GM23338 (cell line): Measurements from ENCODE around the gene HDAC9. TPM values are rescaled to one million over a fixed set of nuclear protein-coding genes. Genes with fewer than 3 reads are reported as not detected.

Experiments used
- ATAC-seq: fragments of 200-7000 bp; cut with Tn5 transposase; 3 replicates; pipeline ENCODE4 v1.9.1; 2020
- DNase-seq: peaks from one replicate; pipeline ENCODE4 v3.0.0-alpha.2; 2015; ENCODE audit warnings: low spot score
- H2AFZ ChIP-seq: fragments of 200-600 bp; sonication (generic); 2 replicates; pipeline ENCODE4 v1.8.0; 2016; ENCODE audit warnings: antibody characterized with exemption, mild to moderate bottlenecking, moderate library complexity
- H3F3A ChIP-seq: fragments of 200-600 bp; sonication (generic); replicated peaks from 2 replicates; pipeline ENCODE4 v1.8.0; 2017; ENCODE audit warnings: antibody characterized with exemption, mixed run types, low read depth
- H3K27ac ChIP-seq: fragments of 200-600 bp; sonication (generic); 2 replicates; pipeline ENCODE4 v1.6.1; 2016; ENCODE audit warnings: low read depth
- H3K27me3 ChIP-seq: fragments of 200-600 bp; sonication (generic); 2 replicates; pipeline ENCODE4 v1.8.0; 2016; ENCODE audit warnings: mild to moderate bottlenecking, mixed run types, moderate library complexity; ENCODE audit not compliant: insufficient read depth
- H3K36me3 ChIP-seq: fragments of 200-600 bp; sonication (generic); 2 replicates; pipeline ENCODE4 v1.8.0; 2016; ENCODE audit warnings: mild to moderate bottlenecking; ENCODE audit not compliant: insufficient read depth
- H3K4me1 ChIP-seq: fragments of 200-600 bp; sonication (generic); 2 replicates; pipeline ENCODE4 v1.8.0; 2016; ENCODE audit warnings: mild to moderate bottlenecking, moderate library complexity; ENCODE audit not compliant: insufficient read depth
- H3K4me2 ChIP-seq: fragments of 200-600 bp; sonication (generic); 2 replicates; pipeline ENCODE4 v1.7.1; 2017; ENCODE audit warnings: mixed run types
- H3K4me3 ChIP-seq: fragments of 200-600 bp; sonication (generic); 2 replicates; pipeline ENCODE4 v1.6.1; 2016; ENCODE audit warnings: mixed run types
- H3K79me2 ChIP-seq: fragments of 200-600 bp; sonication (generic); replicated peaks from 2 replicates; pipeline ENCODE4 v1.8.0; 2017; ENCODE audit warnings: mild to moderate bottlenecking; ENCODE audit not compliant: insufficient read depth
- H3K9me2 ChIP-seq: fragments of 200-600 bp; sonication (generic); 2 replicates; pipeline ENCODE4 v1.8.0; 2017; ENCODE audit not compliant: insufficient read depth
- H4K20me1 ChIP-seq: fragments of 200-600 bp; sonication (generic); replicated peaks from 2 replicates; pipeline ENCODE4 v1.8.0; 2017; ENCODE audit warnings: mild to moderate bottlenecking; ENCODE audit not compliant: insufficient read depth
- H3K27ac Mint-ChIP-seq: 2 replicates; pipeline ENCODE4 v1.8.0; 2020; ENCODE audit warnings: inconsistent platforms, mild to moderate bottlenecking, moderate library complexity, mixed read lengths
- H3K27me3 Mint-ChIP-seq: 3 replicates; pipeline ENCODE4 v1.8.0; 2022; ENCODE audit warnings: low read depth, mild to moderate bottlenecking, moderate library complexity, mixed read lengths, inconsistent platforms; ENCODE audit not compliant: insufficient read depth, poor library complexity
- H3K36me3 Mint-ChIP-seq: 3 replicates; pipeline ENCODE4 v1.8.0; 2021; ENCODE audit warnings: low read depth, mild to moderate bottlenecking, inconsistent platforms, moderate library complexity, mixed read lengths
- H3K4me1 Mint-ChIP-seq: 3 replicates; pipeline ENCODE4 v1.8.0; 2020; ENCODE audit warnings: mild to moderate bottlenecking, inconsistent platforms, mixed read lengths
- H3K4me3 Mint-ChIP-seq: 3 replicates; pipeline ENCODE4 v1.8.0; 2021; ENCODE audit warnings: moderate library complexity, mild to moderate bottlenecking, inconsistent platforms, mixed read lengths
- H3K9me3 Mint-ChIP-seq: 3 replicates; pipeline ENCODE4 v1.8.0; 2020; ENCODE audit warnings: moderate library complexity, mild to moderate bottlenecking, inconsistent platforms, mixed read lengths
- JUNB ChIP-seq: IDR thresholded peaks from one replicate; pipeline ENCODE4 v1.6.1; 2016; ENCODE audit warnings: antibody characterized with exemption; ENCODE audit not compliant: unreplicated experiment
- NANOG ChIP-seq: IDR thresholded peaks from 2 replicates; pipeline ENCODE4 v1.6.1; 2016; ENCODE audit warnings: antibody characterized with exemption, borderline replicate concordance
- POLR2AphosphoS5 ChIP-seq: IDR thresholded peaks from 2 replicates; pipeline ENCODE4 v1.6.1; 2016; ENCODE audit warnings: antibody characterized with exemption, low read depth
- ZNF114 ChIP-seq: fragments of 250-450 bp; sonication (Bioruptor Pico); IDR thresholded peaks from 2 replicates; pipeline ENCODE4 v1.5.0; 2020; ENCODE audit warnings: mild to moderate bottlenecking, moderate library complexity
- polyA plus RNA-seq: library from polyadenylated mRNA; unstranded; fragments of >200 nt; fragmentation: Nextera tagmentation; extraction: Ambion mirVana; gene quantifications from 2 replicates; pipeline ENCODE4 v1.2.1, GENCODE V29; 2016
- total RNA-seq: library from RNA; depleted of rRNA; stranded (reverse); fragments of >200 nt; shearing (Covaris generic); gene quantifications from 2 replicates; pipeline ENCODE4 v1.2.3, GENCODE V29; 2014
- TF ChIP-seq, protein P1 (sequence below), 2 experiments: fragments of 200-600 bp in 1 of 2; sonication (generic) in 1 of 2; conservative IDR thresholded peaks; 2 replicates each; pipeline versions ENCODE4 v1.5.1 to v1.6.1; 2016 to 2017; ENCODE audit warnings: antibody characterized with exemption in 2 of 2, low read depth in 2 of 2, mild to moderate bottlenecking in 2 of 2, moderate library complexity in 1 of 2
- TF ChIP-seq, protein P2 (sequence below): IDR thresholded peaks from one replicate; pipeline ENCODE4 v1.6.1; 2018; ENCODE audit warnings: antibody characterized with exemption; ENCODE audit not compliant: unreplicated experiment
- TF ChIP-seq, protein P3 (sequence below): fragments of 250-450 bp; sonication (Bioruptor Pico); IDR thresholded peaks from 2 replicates; pipeline ENCODE4 v1.5.0; 2020; ENCODE audit warnings: mild to moderate bottlenecking, moderate library complexity

Gene HDAC9
- total and polyA plus RNA-seq, 2 experiments from 2014 or later, result 8.3 to 18.5 TPM

DNA sequence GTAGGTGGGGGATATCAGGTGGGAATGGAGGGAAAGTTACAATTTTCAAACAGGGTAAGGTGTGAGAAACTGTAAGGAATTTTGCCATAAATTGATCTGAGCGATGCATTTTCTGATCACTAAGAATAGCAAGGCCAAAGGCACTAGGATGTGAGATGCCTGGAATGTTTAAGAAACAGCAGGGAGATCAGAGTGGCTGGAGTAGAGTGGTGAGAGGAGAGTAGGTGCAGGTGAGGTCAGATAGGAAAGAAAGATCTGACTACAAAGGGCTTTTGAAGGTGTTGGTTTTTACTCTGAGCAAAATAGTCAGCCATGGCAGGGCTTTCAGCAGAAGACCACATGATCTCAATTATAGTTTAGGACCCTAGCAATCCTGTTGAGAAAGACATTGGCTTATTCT is 55.0 kb downstream of the HDAC9 start (continued):
- TF ChIP-seq JUNB, result no peak

DNA sequence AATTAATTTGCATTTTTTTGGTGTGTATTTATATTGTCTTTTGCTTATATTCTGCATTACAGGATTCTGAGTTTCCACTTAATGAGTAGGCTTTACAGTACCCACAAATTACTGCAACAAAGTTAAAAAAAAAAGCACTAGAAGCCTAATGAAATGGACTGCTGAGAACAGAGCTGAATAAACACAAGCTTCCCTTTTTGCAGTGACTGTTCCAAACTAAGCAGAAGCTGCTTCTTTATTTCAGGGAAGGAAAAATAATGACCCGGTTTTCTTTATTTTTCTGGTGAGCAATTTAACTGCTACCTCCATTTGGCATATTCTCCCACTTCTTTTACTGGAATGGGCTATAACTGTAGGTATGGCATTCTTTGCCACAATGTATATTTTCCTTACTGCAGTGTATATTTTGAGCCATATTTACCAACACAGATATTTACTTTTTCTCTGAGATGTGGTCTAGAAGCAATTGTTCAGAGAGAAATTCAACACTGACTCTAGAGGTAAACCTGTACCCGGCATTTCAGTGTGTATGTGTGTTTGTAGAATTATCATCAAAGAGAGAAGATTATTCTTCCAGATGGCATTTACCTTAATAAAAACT is 56.9 kb downstream of the HDAC9 start:
- Histone ChIP-seq H4K20me1 (no peaks in the 10 kb centered on the region), H3K27me3 (no peaks in the 10 kb centered on the region), H3K4me2 (no peak overlapping the region), H3K4me1 (no peaks in the 10 kb centered on the region), H3K27ac (no peak overlapping the region), H3F3A (no peaks in the 10 kb centered on the region), H3K79me2 (no peaks in the 10 kb centered on the region), H2AFZ (no peak overlapping the region), H3K36me3 (no peaks in the 10 kb centered on the region), H3K4me3 (no peak overlapping the region), H3K9me2 (no peaks in the 10 kb centered on the region)
- H3K4me1 Mint-ChIP-seq, result peaks cover 11% of the 10 kb centered on the region
- H3K9me3 Mint-ChIP-seq, result no peaks in the 10 kb centered on the region
- H3K36me3 Mint-ChIP-seq, result no peaks in the 10 kb centered on the region
- ATAC-seq, result no peak
- no peak overlapping the region for H3K27ac Mint-ChIP-seq
- H3K27me3 Mint-ChIP-seq, result no peaks in the 10 kb centered on the region
- TF ChIP-seq, protein P1, sequence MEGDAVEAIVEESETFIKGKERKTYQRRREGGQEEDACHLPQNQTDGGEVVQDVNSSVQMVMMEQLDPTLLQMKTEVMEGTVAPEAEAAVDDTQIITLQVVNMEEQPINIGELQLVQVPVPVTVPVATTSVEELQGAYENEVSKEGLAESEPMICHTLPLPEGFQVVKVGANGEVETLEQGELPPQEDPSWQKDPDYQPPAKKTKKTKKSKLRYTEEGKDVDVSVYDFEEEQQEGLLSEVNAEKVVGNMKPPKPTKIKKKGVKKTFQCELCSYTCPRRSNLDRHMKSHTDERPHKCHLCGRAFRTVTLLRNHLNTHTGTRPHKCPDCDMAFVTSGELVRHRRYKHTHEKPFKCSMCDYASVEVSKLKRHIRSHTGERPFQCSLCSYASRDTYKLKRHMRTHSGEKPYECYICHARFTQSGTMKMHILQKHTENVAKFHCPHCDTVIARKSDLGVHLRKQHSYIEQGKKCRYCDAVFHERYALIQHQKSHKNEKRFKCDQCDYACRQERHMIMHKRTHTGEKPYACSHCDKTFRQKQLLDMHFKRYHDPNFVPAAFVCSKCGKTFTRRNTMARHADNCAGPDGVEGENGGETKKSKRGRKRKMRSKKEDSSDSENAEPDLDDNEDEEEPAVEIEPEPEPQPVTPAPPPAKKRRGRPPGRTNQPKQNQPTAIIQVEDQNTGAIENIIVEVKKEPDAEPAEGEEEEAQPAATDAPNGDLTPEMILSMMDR (conservative IDR thresholded peaks at IDR 0.05; ENCODE audit: low read depth in 2 of 2), result no peak
- TF ChIP-seq, protein P2, sequence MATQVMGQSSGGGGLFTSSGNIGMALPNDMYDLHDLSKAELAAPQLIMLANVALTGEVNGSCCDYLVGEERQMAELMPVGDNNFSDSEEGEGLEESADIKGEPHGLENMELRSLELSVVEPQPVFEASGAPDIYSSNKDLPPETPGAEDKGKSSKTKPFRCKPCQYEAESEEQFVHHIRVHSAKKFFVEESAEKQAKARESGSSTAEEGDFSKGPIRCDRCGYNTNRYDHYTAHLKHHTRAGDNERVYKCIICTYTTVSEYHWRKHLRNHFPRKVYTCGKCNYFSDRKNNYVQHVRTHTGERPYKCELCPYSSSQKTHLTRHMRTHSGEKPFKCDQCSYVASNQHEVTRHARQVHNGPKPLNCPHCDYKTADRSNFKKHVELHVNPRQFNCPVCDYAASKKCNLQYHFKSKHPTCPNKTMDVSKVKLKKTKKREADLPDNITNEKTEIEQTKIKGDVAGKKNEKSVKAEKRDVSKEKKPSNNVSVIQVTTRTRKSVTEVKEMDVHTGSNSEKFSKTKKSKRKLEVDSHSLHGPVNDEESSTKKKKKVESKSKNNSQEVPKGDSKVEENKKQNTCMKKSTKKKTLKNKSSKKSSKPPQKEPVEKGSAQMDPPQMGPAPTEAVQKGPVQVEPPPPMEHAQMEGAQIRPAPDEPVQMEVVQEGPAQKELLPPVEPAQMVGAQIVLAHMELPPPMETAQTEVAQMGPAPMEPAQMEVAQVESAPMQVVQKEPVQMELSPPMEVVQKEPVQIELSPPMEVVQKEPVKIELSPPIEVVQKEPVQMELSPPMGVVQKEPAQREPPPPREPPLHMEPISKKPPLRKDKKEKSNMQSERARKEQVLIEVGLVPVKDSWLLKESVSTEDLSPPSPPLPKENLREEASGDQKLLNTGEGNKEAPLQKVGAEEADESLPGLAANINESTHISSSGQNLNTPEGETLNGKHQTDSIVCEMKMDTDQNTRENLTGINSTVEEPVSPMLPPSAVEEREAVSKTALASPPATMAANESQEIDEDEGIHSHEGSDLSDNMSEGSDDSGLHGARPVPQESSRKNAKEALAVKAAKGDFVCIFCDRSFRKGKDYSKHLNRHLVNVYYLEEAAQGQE, result no peak
- TF ChIP-seq POLR2AphosphoS5 (no peak), NANOG (no peak)
- no peak for DNase-seq
- no peak overlapping the region for H3K4me3 Mint-ChIP-seq

DNA sequence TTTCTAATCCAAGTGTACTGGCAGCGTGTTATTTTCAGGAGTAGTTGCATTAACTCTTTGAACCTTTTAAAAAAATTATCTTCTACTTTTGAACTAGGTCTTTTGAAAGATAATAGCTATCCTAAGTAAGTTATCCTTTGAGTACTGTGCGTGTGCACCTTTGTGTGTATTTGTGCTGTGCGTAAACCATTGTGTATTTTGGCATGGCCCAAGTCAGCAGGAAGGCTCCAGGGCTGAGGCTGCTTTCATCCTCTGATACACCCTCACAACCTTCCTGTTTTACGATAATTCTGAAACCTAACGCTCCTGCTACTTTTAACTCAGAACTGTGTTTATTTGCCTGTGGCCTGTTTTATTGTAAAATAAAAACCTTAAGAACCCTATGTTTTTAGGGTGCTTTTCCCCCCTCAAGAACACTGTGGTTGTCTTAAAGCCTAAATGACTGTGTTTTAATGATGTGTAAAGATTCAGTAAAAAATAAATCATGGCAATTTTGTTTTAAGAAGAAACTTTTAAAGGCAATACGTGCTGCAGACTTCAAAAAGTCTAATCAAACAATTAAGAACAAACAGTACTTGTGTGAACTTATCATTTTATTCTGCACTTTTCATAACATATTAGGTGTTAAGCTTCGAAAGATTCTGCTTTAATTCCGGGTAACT is 57.5 kb downstream of the HDAC9 start:
- Mint-ChIP-seq H3K4me3 (no peak overlapping the region), H3K9me3 (no peaks in the 10 kb centered on the region), H3K27ac (no peak overlapping the region), H3K36me3 (no peaks in the 10 kb centered on the region), H3K4me1 (peaks cover 11% of the 10 kb centered on the region), H3K27me3 (no peaks in the 10 kb centered on the region)
- Histone ChIP-seq H3K27ac (no peak overlapping the region), H3K4me2 (no peak overlapping the region), H3F3A (no peaks in the 10 kb centered on the region), H3K4me1 (no peaks in the 10 kb centered on the region), H3K4me3 (no peak overlapping the region), H3K36me3 (no peaks in the 10 kb centered on the region), H3K79me2 (no peaks in the 10 kb centered on the region), H2AFZ (no peak overlapping the region), H3K9me2 (no peaks in the 10 kb centered on the region), H3K27me3 (no peaks in the 10 kb centered on the region), H4K20me1 (no peaks in the 10 kb centered on the region)
- DNase-seq, result no peak
- no peak for ATAC-seq
- TF ChIP-seq ZNF114 (CRISPR knock-in tag), result no peak
- TF ChIP-seq, protein P3, sequence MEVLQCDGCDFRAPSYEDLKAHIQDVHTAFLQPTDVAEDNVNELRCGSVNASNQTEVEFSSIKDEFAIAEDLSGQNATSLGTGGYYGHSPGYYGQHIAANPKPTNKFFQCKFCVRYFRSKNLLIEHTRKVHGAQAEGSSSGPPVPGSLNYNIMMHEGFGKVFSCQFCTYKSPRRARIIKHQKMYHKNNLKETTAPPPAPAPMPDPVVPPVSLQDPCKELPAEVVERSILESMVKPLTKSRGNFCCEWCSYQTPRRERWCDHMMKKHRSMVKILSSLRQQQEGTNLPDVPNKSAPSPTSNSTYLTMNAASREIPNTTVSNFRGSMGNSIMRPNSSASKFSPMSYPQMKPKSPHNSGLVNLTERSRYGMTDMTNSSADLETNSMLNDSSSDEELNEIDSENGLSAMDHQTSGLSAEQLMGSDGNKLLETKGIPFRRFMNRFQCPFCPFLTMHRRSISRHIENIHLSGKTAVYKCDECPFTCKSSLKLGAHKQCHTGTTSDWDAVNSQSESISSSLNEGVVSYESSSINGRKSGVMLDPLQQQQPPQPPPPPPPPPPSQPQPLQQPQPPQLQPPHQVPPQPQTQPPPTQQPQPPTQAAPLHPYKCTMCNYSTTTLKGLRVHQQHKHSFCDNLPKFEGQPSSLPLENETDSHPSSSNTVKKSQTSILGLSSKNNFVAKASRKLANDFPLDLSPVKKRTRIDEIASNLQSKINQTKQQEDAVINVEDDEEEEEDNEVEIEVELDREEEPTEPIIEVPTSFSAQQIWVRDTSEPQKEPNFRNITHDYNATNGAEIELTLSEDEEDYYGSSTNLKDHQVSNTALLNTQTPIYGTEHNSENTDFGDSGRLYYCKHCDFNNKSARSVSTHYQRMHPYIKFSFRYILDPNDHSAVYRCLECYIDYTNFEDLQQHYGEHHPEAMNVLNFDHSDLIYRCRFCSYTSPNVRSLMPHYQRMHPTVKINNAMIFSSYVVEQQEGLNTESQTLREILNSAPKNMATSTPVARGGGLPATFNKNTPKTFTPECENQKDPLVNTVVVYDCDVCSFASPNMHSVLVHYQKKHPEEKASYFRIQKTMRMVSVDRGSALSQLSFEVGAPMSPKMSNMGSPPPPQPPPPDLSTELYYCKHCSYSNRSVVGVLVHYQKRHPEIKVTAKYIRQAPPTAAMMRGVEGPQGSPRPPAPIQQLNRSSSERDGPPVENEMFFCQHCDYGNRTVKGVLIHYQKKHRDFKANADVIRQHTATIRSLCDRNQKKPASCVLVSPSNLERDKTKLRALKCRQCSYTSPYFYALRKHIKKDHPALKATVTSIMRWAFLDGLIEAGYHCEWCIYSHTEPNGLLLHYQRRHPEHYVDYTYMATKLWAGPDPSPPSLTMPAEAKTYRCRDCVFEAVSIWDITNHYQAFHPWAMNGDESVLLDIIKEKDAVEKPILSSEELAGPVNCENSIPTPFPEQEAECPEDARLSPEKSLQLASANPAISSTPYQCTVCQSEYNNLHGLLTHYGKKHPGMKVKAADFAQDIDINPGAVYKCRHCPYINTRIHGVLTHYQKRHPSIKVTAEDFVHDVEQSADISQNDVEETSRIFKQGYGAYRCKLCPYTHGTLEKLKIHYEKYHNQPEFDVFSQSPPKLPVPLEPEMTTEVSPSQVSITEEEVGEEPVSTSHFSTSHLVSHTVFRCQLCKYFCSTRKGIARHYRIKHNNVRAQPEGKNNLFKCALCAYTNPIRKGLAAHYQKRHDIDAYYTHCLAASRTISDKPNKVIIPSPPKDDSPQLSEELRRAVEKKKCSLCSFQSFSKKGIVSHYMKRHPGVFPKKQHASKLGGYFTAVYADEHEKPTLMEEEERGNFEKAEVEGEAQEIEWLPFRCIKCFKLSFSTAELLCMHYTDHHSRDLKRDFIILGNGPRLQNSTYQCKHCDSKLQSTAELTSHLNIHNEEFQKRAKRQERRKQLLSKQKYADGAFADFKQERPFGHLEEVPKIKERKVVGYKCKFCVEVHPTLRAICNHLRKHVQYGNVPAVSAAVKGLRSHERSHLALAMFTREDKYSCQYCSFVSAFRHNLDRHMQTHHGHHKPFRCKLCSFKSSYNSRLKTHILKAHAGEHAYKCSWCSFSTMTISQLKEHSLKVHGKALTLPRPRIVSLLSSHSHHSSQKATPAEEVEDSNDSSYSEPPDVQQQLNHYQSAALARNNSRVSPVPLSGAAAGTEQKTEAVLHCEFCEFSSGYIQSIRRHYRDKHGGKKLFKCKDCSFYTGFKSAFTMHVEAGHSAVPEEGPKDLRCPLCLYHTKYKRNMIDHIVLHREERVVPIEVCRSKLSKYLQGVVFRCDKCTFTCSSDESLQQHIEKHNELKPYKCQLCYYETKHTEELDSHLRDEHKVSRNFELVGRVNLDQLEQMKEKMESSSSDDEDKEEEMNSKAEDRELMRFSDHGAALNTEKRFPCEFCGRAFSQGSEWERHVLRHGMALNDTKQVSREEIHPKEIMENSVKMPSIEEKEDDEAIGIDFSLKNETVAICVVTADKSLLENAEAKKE (CRISPR knock-in tag), result no peak
